GM12878 (cell line): ENCODE results near the gene ZNF839. TPM values are rescaled to one million over a fixed set of nuclear protein-coding genes. Genes with fewer than 3 reads are reported as not detected.

Source experiments
- BCL11A ChIP-seq: IDR thresholded peaks from 2 replicates; pipeline ENCODE4 v1.6.1; 2011; ENCODE audit warnings: low read depth, low read length
- BMI1 ChIP-seq: fragments of 450-650 bp; IDR thresholded peaks from 2 replicates; pipeline ENCODE4 v1.6.1; 2016; ENCODE audit warnings: mild to moderate bottlenecking, moderate library complexity, borderline replicate concordance
- ESRRA ChIP-seq: IDR thresholded peaks from 2 replicates; pipeline ENCODE4 v1.6.1; 2012; ENCODE audit warnings: mild to moderate bottlenecking, low read length, improper control_type of control experiment
- ETV6 ChIP-seq, 2 experiments: fragments of 450-650 bp in 1 of 2; IDR thresholded peaks in 1 of 2; conservative IDR thresholded peaks in 1 of 2; 2 replicates each; pipeline ENCODE4 v1.6.1; 2014; ENCODE audit warnings: antibody characterized with exemption in 1 of 2, borderline replicate concordance in 1 of 2, low read depth in 1 of 2, mild to moderate bottlenecking in 1 of 2, moderate library complexity in 1 of 2
- FOXK2 ChIP-seq: fragments of 450-650 bp; IDR thresholded peaks from 2 replicates; pipeline ENCODE4 v1.6.1; 2017; ENCODE audit warnings: mild to moderate bottlenecking, moderate library complexity
- GATAD2B ChIP-seq: fragments of 450-650 bp; conservative IDR thresholded peaks from 2 replicates; pipeline ENCODE4 v1.6.1; 2017; ENCODE audit warnings: low read depth, mild to moderate bottlenecking, moderate library complexity
- MTA3 ChIP-seq: IDR thresholded peaks from 2 replicates; pipeline ENCODE4 v1.6.1; 2012; ENCODE audit warnings: low read length, inconsistent platforms, borderline replicate concordance
- NBN ChIP-seq: fragments of 450-650 bp; IDR thresholded peaks from 2 replicates; pipeline ENCODE4 v1.6.1; 2016
- NFIC ChIP-seq: IDR thresholded peaks from 2 replicates; pipeline ENCODE4 v1.6.1; 2012; ENCODE audit warnings: low read depth, mild to moderate bottlenecking, inconsistent platforms, low read length, moderate library complexity
- NR2C2 ChIP-seq: IDR thresholded peaks from 2 replicates; pipeline ENCODE4 v1.6.1; 2011; ENCODE audit warnings: borderline replicate concordance, low read depth; ENCODE audit not compliant: control insufficient read depth, insufficient read length
- NR2F1 ChIP-seq: fragments of 450-650 bp; conservative IDR thresholded peaks from 2 replicates; pipeline ENCODE4 v1.6.1; 2017; ENCODE audit warnings: mild to moderate bottlenecking
- SMAD5 ChIP-seq: IDR thresholded peaks from 2 replicates; pipeline ENCODE4 v1.6.1; 2016; ENCODE audit warnings: antibody characterized with exemption, low read depth
- SREBF1 ChIP-seq: IDR thresholded peaks from 2 replicates; pipeline ENCODE4 v1.6.1; 2012; ENCODE audit warnings: mild to moderate bottlenecking, low read length
- TCF3 ChIP-seq: IDR thresholded peaks from 2 replicates; pipeline ENCODE4 v1.6.1; 2012; ENCODE audit warnings: low read depth, mild to moderate bottlenecking, low read length, borderline replicate concordance; ENCODE audit not compliant: insufficient read depth
- polyA plus RNA-seq, 11 experiments: library from polyadenylated mRNA; depleted of rRNA in 4 of 11; unstranded in 6 of 11; stranded (reverse) in 5 of 11; fragments of >200 nt; fragmentation: Nextera tagmentation in 4 of 11; fragmentation: Illumina TruSeq in 1 of 11; extraction: Ambion mirVana in 4 of 11; extraction: Trizol in 1 of 11; gene quantifications; 1 replicate in 1 of 11; 2 replicates in 10 of 11; pipeline versions ENCODE4 v1.2.1 to v1.2.3, GENCODE V29; 2011 to 2016; ENCODE audit warnings: inconsistent platforms in 2 of 11, missing spikeins in 2 of 11, low read depth in 1 of 11
- total RNA-seq, 4 experiments: library from RNA; depleted of rRNA in 3 of 4; stranded (reverse); fragments of >200 nt in 3 of 4; fragmentation: Illumina TruSeq in 1 of 4; extraction: Trizol in 1 of 4; gene quantifications; 2 replicates each; pipeline versions ENCODE4 v1.2.1 to v1.2.3, GENCODE V29; 2013 to 2021
- TF ChIP-seq, protein P1 (sequence below), 3 experiments: IDR thresholded peaks in 2 of 3; conservative IDR thresholded peaks in 1 of 3; 2 replicates each; pipeline ENCODE4 v1.5.1; 2011; ENCODE audit warnings: low read depth in 3 of 3, low read length in 3 of 3, mild to moderate bottlenecking in 3 of 3, control low read depth in 2 of 3, moderate library complexity in 2 of 3, inconsistent platforms in 1 of 3, mixed read lengths in 1 of 3; ENCODE audit not compliant: control insufficient read depth in 2 of 3, insufficient read depth in 1 of 3; ENCODE audit errors: extremely low read depth in 1 of 3
- TF ChIP-seq, protein P2 (sequence below): fragments of 450-650 bp; IDR thresholded peaks from 2 replicates; pipeline ENCODE4 v1.6.1; 2016; ENCODE audit warnings: mild to moderate bottlenecking
- TF ChIP-seq, protein P3 (sequence below): IDR thresholded peaks from 2 replicates; pipeline ENCODE4 v1.6.1; 2012; ENCODE audit warnings: low read depth, low read length, improper control_type of control experiment
- TF ChIP-seq, protein P4 (sequence below): fragments of 450-650 bp; IDR thresholded peaks from 2 replicates; pipeline ENCODE4 v1.6.1; 2018; ENCODE audit warnings: borderline replicate concordance, mild to moderate bottlenecking; ENCODE audit not compliant: partially characterized antibody
- TF ChIP-seq, protein P5 (sequence below): IDR thresholded peaks from 2 replicates; pipeline ENCODE4 v1.6.1; 2011; ENCODE audit warnings: borderline replicate concordance, low read depth, mild to moderate bottlenecking, moderate library complexity, low read length; ENCODE audit not compliant: insufficient read depth, poor library complexity, severe bottlenecking
- TF ChIP-seq, protein P6 (sequence below): IDR thresholded peaks from 2 replicates; pipeline ENCODE4 v1.6.1; 2011; ENCODE audit warnings: mild to moderate bottlenecking, low read depth, low read length, moderate library complexity; ENCODE audit not compliant: insufficient replicate concordance

The ZNF839 gene
- total and polyA plus RNA-seq, 10 of the 15 experiments (the other 5 are each of a cell fraction or from before 2014, with no cell fraction given): 1.4 to 14.4 (median 8.6) TPM

DNA sequence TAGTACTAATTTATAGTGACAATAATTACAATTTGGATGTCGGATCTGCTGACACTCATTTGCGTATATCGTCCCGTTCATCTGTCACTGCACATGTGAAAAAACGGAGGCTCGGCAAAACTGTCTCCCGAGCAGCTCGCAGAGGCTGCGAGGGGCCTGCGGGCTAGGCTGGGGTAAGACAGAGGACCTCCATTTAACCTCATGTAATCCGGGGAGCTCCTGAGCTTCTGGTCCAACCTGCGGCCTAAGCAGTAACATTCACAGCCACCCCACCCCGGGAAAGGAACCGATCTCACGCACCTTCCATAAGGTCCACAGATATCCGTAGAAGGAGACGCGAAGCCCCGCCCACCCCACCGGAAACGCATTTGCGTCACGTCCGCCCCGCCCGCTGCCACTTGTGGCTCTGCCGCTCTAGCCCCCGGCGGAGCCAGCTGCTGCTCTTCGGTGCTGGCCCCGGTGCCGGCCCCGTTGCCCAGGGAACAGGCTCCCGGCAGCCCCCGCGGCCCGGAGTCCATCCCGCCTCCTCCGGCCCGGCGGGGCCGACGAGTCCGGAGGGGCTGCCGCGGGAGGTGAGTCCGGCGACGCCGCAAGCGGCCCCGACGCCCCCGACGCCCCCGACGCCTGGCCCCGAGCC is 43.1 kb downstream of the ZNF839 start, which contains the start of the genes CINP and TECPR2 (continued):
- TF ChIP-seq ETV6 (conservative IDR thresholded peaks at IDR 0.05 in 1 of 2, IDR thresholded peaks at IDR 0.05 in 1 of 2; ENCODE audit: borderline replicate concordance in 1 of 2, low read depth in 1 of 2): no peak
- TF ChIP-seq SREBF1: no peak
- TF ChIP-seq NR2C2: no peak
- no peak for TF ChIP-seq NBN
- TF ChIP-seq BCL11A: no peak
- TF ChIP-seq ESRRA: peak; percentile 35; the same call in 1 of the 2 replicates
- TF ChIP-seq, protein P1, sequence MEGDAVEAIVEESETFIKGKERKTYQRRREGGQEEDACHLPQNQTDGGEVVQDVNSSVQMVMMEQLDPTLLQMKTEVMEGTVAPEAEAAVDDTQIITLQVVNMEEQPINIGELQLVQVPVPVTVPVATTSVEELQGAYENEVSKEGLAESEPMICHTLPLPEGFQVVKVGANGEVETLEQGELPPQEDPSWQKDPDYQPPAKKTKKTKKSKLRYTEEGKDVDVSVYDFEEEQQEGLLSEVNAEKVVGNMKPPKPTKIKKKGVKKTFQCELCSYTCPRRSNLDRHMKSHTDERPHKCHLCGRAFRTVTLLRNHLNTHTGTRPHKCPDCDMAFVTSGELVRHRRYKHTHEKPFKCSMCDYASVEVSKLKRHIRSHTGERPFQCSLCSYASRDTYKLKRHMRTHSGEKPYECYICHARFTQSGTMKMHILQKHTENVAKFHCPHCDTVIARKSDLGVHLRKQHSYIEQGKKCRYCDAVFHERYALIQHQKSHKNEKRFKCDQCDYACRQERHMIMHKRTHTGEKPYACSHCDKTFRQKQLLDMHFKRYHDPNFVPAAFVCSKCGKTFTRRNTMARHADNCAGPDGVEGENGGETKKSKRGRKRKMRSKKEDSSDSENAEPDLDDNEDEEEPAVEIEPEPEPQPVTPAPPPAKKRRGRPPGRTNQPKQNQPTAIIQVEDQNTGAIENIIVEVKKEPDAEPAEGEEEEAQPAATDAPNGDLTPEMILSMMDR (IDR thresholded peaks at IDR 0.05 in 2 of 3, conservative IDR thresholded peaks at IDR 0.05 in 1 of 3; ENCODE audit: control insufficient read depth in 2 of 3, extremely low read depth in 1 of 3, insufficient read depth in 1 of 3, low read depth in 3 of 3, low read length in 3 of 3): no peak
- TF ChIP-seq, protein P2, sequence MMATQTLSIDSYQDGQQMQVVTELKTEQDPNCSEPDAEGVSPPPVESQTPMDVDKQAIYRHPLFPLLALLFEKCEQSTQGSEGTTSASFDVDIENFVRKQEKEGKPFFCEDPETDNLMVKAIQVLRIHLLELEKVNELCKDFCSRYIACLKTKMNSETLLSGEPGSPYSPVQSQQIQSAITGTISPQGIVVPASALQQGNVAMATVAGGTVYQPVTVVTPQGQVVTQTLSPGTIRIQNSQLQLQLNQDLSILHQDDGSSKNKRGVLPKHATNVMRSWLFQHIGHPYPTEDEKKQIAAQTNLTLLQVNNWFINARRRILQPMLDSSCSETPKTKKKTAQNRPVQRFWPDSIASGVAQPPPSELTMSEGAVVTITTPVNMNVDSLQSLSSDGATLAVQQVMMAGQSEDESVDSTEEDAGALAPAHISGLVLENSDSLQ: peak; percentile 62; the same call in 1 of the 2 replicates
- TF ChIP-seq, protein P3, sequence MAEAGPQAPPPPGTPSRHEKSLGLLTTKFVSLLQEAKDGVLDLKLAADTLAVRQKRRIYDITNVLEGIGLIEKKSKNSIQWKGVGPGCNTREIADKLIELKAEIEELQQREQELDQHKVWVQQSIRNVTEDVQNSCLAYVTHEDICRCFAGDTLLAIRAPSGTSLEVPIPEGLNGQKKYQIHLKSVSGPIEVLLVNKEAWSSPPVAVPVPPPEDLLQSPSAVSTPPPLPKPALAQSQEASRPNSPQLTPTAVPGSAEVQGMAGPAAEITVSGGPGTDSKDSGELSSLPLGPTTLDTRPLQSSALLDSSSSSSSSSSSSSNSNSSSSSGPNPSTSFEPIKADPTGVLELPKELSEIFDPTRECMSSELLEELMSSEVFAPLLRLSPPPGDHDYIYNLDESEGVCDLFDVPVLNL: 0 out of 2 replicates have a peak, but pooled peaks have one; percentile 18
- no peak for TF ChIP-seq GATAD2B
- TF ChIP-seq, protein P4, sequence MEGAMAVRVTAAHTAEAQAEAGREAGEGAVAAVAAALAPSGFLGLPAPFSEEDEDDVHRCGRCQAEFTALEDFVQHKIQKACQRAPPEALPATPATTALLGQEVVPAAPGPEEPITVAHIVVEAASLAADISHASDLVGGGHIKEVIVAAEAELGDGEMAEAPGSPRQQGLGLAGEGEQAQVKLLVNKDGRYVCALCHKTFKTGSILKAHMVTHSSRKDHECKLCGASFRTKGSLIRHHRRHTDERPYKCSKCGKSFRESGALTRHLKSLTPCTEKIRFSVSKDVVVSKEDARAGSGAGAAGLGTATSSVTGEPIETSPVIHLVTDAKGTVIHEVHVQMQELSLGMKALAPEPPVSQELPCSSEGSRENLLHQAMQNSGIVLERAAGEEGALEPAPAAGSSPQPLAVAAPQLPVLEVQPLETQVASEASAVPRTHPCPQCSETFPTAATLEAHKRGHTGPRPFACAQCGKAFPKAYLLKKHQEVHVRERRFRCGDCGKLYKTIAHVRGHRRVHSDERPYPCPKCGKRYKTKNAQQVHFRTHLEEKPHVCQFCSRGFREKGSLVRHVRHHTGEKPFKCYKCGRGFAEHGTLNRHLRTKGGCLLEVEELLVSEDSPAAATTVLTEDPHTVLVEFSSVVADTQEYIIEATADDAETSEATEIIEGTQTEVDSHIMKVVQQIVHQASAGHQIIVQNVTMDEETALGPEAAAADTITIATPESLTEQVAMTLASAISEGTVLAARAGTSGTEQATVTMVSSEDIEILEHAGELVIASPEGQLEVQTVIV: no peak
- TF ChIP-seq, protein P5, sequence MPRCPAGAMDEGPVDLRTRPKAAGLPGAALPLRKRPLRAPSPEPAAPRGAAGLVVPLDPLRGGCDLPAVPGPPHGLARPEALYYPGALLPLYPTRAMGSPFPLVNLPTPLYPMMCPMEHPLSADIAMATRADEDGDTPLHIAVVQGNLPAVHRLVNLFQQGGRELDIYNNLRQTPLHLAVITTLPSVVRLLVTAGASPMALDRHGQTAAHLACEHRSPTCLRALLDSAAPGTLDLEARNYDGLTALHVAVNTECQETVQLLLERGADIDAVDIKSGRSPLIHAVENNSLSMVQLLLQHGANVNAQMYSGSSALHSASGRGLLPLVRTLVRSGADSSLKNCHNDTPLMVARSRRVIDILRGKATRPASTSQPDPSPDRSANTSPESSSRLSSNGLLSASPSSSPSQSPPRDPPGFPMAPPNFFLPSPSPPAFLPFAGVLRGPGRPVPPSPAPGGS: peak; percentile 50
- peak; percentile 87 for TF ChIP-seq BMI1
- TF ChIP-seq TCF3: peak; percentile 89
- no peak for TF ChIP-seq NFIC
- no peak for TF ChIP-seq FOXK2
- no peak for TF ChIP-seq NR2F1
- TF ChIP-seq, protein P6, sequence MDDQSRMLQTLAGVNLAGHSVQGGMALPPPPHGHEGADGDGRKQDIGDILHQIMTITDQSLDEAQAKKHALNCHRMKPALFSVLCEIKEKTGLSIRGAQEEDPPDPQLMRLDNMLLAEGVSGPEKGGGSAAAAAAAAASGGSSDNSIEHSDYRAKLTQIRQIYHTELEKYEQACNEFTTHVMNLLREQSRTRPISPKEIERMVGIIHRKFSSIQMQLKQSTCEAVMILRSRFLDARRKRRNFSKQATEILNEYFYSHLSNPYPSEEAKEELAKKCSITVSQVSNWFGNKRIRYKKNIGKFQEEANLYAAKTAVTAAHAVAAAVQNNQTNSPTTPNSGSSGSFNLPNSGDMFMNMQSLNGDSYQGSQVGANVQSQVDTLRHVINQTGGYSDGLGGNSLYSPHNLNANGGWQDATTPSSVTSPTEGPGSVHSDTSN: no peak
- TF ChIP-seq MTA3: no peak
- peak; percentile 53; the same call in 1 of the 2 replicates for TF ChIP-seq SMAD5
